ENCODE data around the gene PDIA6.
A peak's percentile ranks its signal among the peaks of the same experiment; 100 is the strongest.
"Not testable (repeated sequence)": the region's sequence is repeated elsewhere in the genome, so short reads cannot be mapped to it uniquely, and the experiment has no call there.

Gene PDIA6

GRCh38 chr2:10817413-10817812 is 4.8 kb upstream of the PDIA6 start:
- TF ChIP-seq CTCF (IDR thresholded peaks at IDR 0.05; ENCODE audit: insufficient read depth, missing control alignments) = peak; percentile 7
- DNase-seq (ENCODE audit: insufficient read length, low spot score) (no peak), FAIRE-seq (no peak)

DNA sequence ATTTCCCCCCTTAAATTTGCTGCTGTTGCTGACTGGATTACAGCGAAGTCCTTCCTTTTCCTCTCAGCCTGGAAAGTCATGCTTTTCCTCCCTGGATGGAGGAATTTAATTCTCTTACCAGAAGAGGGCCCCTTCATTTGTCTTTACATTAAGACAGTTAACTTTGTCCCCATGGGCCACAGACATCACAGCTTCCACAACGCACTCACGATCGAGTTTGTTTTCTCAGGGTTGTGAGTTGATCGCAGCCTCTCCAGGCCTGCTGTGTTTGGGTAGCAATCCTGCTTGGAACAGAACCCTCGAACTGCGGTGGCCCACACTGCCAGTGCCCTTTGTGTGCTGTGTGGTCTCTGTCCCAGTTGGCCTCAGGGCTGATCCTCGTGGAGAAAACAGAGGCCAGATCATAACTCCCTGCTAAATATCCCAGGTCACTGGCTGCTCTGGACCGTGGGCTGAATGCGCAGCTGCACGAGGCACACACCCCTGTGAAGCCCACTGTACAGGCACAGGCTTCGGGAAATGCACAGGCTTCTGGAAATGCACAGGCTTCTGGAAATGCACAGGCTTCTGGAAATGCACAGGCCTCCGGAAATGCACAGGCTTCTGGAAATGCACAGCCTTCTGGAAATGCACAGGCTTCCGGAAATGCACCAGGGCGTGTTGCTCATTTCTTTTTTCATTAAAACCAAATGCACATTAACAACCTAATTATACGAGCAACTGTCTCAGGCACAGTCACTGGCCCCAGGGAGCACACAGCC is 2.2 kb upstream of the PDIA6 start:
- TF ChIP-seq CTCF (IDR thresholded peaks at IDR 0.05; ENCODE audit: insufficient read depth, missing control alignments) = peak; percentile 6
- FAIRE-seq (no peak), DNase-seq (ENCODE audit: insufficient read length, low spot score) (no peak)

DNA sequence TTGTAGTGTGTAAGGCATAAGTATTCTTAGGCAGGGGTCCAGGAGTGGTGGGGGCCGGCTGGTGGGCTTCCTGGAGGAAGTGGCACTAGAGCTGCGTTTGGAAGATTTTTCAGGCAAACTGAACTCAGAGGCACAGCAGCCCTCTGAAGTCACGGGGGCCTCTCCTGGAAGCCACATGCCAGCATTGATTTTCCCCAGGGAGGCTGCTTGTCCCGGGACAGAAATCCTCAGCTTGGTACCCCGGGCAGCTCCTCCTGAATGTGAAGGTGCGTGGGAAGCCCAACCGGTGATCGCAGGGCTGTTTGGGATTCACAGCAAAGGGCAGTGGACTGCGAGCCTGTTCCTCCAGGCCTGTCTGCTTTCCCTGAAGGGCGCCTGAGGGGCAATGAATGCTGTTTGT is 1.6 kb upstream of the PDIA6 start:
- no peak for TF ChIP-seq CTCF (IDR thresholded peaks at IDR 0.05; ENCODE audit: insufficient read depth, missing control alignments)
- FAIRE-seq (no peak), DNase-seq (ENCODE audit: insufficient read length, low spot score) (no peak)

DNA sequence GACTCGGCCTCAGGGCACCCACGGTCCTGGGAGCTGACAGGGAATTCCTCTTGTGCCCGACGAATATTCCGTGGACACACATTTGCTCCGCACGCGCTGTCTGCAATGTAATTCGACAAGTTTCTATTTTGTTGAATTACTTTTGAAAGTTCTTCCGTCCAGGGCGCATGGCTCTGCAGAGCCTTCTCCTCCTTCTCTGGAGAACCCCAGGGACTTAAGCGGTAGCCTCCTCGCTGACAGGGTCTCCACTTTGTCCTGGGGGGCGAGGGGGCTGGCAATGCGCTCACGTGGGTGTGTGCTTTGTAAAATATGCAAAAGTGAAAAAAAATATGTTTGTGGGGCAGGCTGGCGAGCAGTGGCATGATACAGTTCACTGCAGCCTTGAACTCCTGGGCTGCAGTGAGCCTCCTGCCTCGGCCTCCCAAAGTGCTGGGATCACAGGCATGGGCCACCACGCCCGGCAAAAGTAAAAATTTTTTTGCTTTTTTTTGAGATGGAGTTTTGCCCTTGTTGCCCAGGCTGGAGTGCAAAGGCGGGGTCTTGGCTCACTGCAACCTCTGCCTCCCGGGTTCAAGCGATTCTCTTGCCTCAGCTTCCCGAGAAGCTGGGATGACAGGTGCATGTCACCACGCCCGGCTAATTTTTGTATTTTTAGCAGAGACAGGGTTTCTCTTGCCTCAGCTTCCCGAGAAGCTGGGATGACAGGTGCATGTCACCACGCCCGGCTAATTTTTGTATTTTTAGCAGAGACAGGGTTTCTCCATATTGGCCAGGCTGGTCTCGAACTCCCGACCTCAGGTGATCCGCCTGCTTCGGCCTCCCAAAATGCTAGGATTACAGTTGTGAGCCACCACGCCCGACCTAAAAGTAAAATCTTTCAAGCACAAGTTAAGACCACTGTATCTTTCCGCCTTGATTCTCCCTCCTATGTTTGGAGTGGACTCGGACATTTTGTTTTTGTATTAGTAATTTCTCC is 866 bp upstream of the PDIA6 start:
- FAIRE-seq = not testable (repeated sequence)

DNA sequence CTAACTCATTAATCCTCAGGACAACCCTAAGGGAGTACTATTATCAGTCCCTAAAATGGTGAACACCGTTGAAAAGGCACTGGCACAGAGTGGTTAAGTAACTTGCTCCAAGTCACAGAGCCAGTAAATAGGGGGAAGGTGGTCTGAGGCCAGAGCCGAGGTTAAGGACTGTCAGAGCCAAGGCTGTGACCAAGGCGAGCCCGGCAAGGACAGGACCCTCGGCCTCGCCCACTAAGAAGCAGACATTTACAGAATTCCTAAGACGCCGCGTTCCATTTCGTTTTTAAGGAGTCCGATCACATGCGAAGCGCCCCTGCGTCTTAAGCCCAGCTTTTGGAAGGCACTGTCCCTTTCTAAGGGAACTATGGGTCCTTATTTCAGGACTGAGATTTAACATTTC is 1.1 kb downstream of the PDIA6 start:
- no peak for TF ChIP-seq CTCF (IDR thresholded peaks at IDR 0.05; ENCODE audit: insufficient read depth, missing control alignments)
- no peak for DNase-seq (ENCODE audit: insufficient read length, low spot score)
- FAIRE-seq = no peak

More for the DNA sequence above, 866 bp upstream of the PDIA6 start:
- not testable (repeated sequence) for DNase-seq (ENCODE audit: insufficient read length, low spot score)

DNA sequence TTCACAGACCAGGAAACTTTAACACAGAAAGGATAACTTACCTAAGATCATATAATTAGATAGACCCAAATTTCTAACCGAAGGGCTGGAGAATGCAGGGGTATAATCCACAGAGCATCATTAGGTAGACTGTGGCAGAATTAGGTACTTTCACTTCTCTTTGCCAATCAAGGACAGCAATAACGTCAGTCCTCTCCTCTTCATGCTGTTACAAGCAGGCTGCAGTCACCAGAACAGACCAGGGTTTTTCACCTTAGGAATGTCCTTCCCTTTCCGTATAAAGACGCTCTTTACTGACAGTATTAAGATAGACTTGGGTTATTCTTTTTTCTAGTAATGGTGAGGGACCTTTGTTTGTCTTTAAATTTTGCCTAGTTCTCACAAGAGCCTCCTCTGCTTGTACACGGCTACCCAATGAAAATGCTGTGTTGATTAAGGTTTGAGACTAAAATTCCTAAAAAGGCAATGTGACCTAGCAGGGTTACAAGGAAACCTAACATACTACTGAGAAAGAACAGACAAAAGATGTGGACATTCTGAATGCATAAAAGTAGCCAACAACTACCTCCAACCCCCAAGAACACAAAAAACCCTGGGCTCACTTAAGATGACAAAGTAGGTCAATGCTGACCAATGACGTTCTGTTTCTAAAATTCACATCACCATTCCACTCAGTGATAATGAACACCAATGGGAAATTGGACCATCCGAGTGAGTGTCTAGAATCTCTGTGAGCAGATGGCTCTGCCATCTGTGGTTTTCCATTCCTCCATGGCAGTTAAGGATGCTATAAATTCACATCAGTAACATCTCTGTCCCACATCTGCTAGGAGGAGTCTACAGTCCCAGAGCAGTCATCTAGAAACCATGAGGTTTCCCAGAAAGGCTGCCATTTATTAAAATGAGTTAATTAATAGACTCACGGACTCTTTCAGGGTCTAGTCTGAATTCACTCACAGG is 2.1 kb downstream of the PDIA6 start:
- FAIRE-seq = no peak
- no peak for TF ChIP-seq CTCF (IDR thresholded peaks at IDR 0.05; ENCODE audit: insufficient read depth, missing control alignments)
- no peak for DNase-seq (ENCODE audit: insufficient read length, low spot score)

GRCh38 chr2:10806543-10806942 is 6.0 kb downstream of the PDIA6 start:
- FAIRE-seq (no peak), DNase-seq (ENCODE audit: insufficient read length, low spot score) (no peak)
- no peak for TF ChIP-seq CTCF (IDR thresholded peaks at IDR 0.05; ENCODE audit: insufficient read depth, missing control alignments)

- not testable (repeated sequence) for FAIRE-seq
These were observed 6.6 kb downstream of the PDIA6 start for GRCh38 chr2:10805990-10806389.

More at GRCh38 chr2:10805990-10806389, 6.6 kb downstream of the PDIA6 start:
- not testable (repeated sequence) for DNase-seq (ENCODE audit: insufficient read length, low spot score)
